K562 (cell line): ENCODE results near the gene MAP3K2. TPM values are rescaled to one million over a fixed set of nuclear protein-coding genes. Genes with fewer than 3 reads are reported as not detected.

ENCODE experiments used
- ATAC-seq: fragments of 200-7000 bp; cut with Tn5 transposase; 3 replicates; pipeline ENCODE4 v1.9.1; 2020; ENCODE audit warnings: moderate library complexity
- BruUV-seq: library from RNA; stranded (reverse); fragments of 400-500 nt; replicated peaks from 2 replicates; lab custom pipeline; 2021; lab: Mats Ljungman, UMichigan
- CTCF ChIA-PET: fragments of 300-600 bp; formaldehyde crosslinking; extraction: SDS; loops from one replicate; lab custom pipeline; 2021; ENCODE audit warnings: low intra/inter-chr PET ratio; lab: Yijun Ruan, JAX
- POLR2A ChIA-PET: fragments of 300-600, 350-650 bp; sonication (Branson Sonifier 250); formaldehyde crosslinking; extraction: SDS; loops from one replicate; lab custom pipeline; 2021; ENCODE audit warnings: antibody characterized with exemption, inconsistent platforms; lab: Yijun Ruan, JAX
- DNase-seq, 4 experiments: peaks; one replicate each; pipeline versions ENCODE4 v3.0.0 to v3.0.0-alpha.2; 2011 to 2018; ENCODE audit warnings: low spot score in 3 of 4, mixed read lengths in 3 of 4; ENCODE audit errors: extremely low read depth in 1 of 4
- FAIRE-seq: peaks from 2 replicates; lab custom pipeline; 2011; peaks lifted over from hg19 to GRCh38; lab: Jason Lieb, UNC
- H2AFZ ChIP-seq: 2 replicates; pipeline ENCODE4 v1.6.0; 2011; ENCODE audit warnings: low read depth, low read length, control low read depth, inconsistent platforms
- H3K27ac ChIP-seq: fragments of 200-600 bp; 3 replicates; pipeline ENCODE4 v1.8.0; 2011; ENCODE audit warnings: low read depth, mild to moderate bottlenecking, control low read depth, inconsistent platforms, low read length, moderate library complexity, mixed read lengths; ENCODE audit errors: extremely low read depth
- H3K27me3 ChIP-seq, 2 experiments: fragments of 300-600 bp in 1 of 2; 2 replicates in 1 of 2; 3 replicates in 1 of 2; pipeline versions ENCODE4 v1.6.0 to v1.8.0; 2011; ENCODE audit warnings: inconsistent platforms in 2 of 2, low read length in 2 of 2, mild to moderate bottlenecking in 1 of 2, mixed read lengths in 1 of 2, moderate library complexity in 1 of 2; ENCODE audit not compliant: control insufficient read depth in 2 of 2, insufficient read depth in 2 of 2
- H3K36me3 ChIP-seq: fragments of 300-600 bp; 3 replicates; pipeline ENCODE4 v1.8.0; 2011; ENCODE audit warnings: mild to moderate bottlenecking, low read length, inconsistent platforms; ENCODE audit not compliant: control insufficient read depth, insufficient read depth
- H3K4me1 ChIP-seq, 2 experiments: fragments of 200-600 bp in 1 of 2; replicated peaks in 1 of 2; 2 replicates in 1 of 2; 3 replicates in 1 of 2; pipeline versions ENCODE4 v1.5.1 to v1.8.0; 2011; ENCODE audit warnings: inconsistent platforms in 2 of 2, low read length in 2 of 2, mild to moderate bottlenecking in 1 of 2, mixed read lengths in 1 of 2, moderate library complexity in 1 of 2; ENCODE audit not compliant: control insufficient read depth in 2 of 2, insufficient read depth in 2 of 2
- H3K4me2 ChIP-seq: 2 replicates; pipeline ENCODE4 v1.6.1; 2011; ENCODE audit warnings: low read length, control low read depth, inconsistent platforms, mixed read lengths; ENCODE audit not compliant: insufficient read depth
- H3K4me3 ChIP-seq: fragments of 200-600 bp; sonication (generic), shearing (Covaris generic); 2 replicates; pipeline ENCODE4 v1.5.1; 2016; ENCODE audit warnings: control low read depth, inconsistent platforms
- H3K79me2 ChIP-seq: fragments of 200-600 bp; 3 replicates; pipeline ENCODE4 v1.8.0; 2011; ENCODE audit warnings: low read length, inconsistent platforms; ENCODE audit not compliant: control insufficient read depth, insufficient read depth
- H3K9ac ChIP-seq, 2 experiments: 2 replicates each; pipeline versions ENCODE4 v1.6.0 to v1.6.1; 2011; ENCODE audit warnings: low read depth in 2 of 2, low read length in 2 of 2, control low read depth in 1 of 2, inconsistent platforms in 1 of 2, mild to moderate bottlenecking in 1 of 2, mixed read lengths in 1 of 2; ENCODE audit not compliant: insufficient read depth in 1 of 2
- H3K9me1 ChIP-seq: one replicate; pipeline ENCODE4 v1.6.0; 2011; ENCODE audit warnings: inconsistent platforms, mild to moderate bottlenecking, low read length, moderate library complexity; ENCODE audit not compliant: control insufficient read depth, insufficient read depth
- H3K9me3 ChIP-seq: replicated peaks from 2 replicates; pipeline ENCODE4 v1.5.1; 2011; ENCODE audit warnings: low read depth, low read length, inconsistent platforms; ENCODE audit not compliant: control insufficient read depth, insufficient read depth
- H4K20me1 ChIP-seq: replicated peaks from 2 replicates; pipeline ENCODE4 v1.6.1; 2011; ENCODE audit warnings: low read length, inconsistent platforms, mixed read lengths; ENCODE audit not compliant: control insufficient read depth, insufficient read depth
- KLF13 ChIP-seq: fragments of 450-650 bp; IDR thresholded peaks from 2 replicates; pipeline ENCODE4 v1.6.1; 2016; ENCODE audit warnings: missing genetic modification characterization, low read depth, mild to moderate bottlenecking, missing compliant biosample characterization, moderate library complexity, borderline replicate concordance
- PRMT5 ChIP-seq: sonication (generic); formaldehyde crosslinking; IDR thresholded peaks from 2 replicates; pipeline ENCODE4 v1.5.0; 2020; ENCODE audit warnings: missing genetic modification reagents
- SREBF1 ChIP-seq: fragments of 150-350 bp; IDR thresholded peaks from 2 replicates; pipeline ENCODE4 v1.6.1; 2014; ENCODE audit warnings: antibody characterized with exemption, low read depth, low read length, borderline replicate concordance
- ZNF175 ChIP-seq: fragments of 200-800 bp; sonication (Bioruptor generic); IDR thresholded peaks from 2 replicates; pipeline ENCODE4 v1.6.1; 2016; ENCODE audit warnings: low read depth, mild to moderate bottlenecking, missing genetic modification characterization, missing compliant biosample characterization
- ZNF699 ChIP-seq: fragments of 250-450 bp; sonication (Bioruptor Pico); IDR thresholded peaks from 2 replicates; pipeline ENCODE4 v1.8.0; 2021; ENCODE audit warnings: mild to moderate bottlenecking, moderate library complexity; ENCODE audit not compliant: insufficient replicate concordance
- ZNF79 ChIP-seq: fragments of 250-450 bp; sonication (Bioruptor Pico); IDR thresholded peaks from 2 replicates; pipeline ENCODE4 v1.4.0; 2020; ENCODE audit warnings: low read depth, mild to moderate bottlenecking, moderate library complexity
- WGBS: fragments of 100-300 bp; shearing (Covaris generic); methylation state at CpG from one replicate; pipeline ENCODE4 v1.1.6; 2016; ENCODE audit warnings: low coverage, mixed read lengths; ENCODE audit not compliant: insufficient coverage; ENCODE audit errors: missing lambda C conversion rate; 5-methylcytosine and 5-hydroxymethylcytosine counted together
- in situ Hi-C: fragments of 300-500 bp; cut with MboI; formaldehyde crosslinking; loops from 4 replicates; pipeline ENCODE4 v1.15.0; 2018; ENCODE audit warnings: inconsistent platforms, mixed read lengths
- intact Hi-C: fragments of 100-400 bp; cut with micrococcal nuclease; formaldehyde crosslinking; loops from 2 replicates; pipeline ENCODE4 v1.14.2; 2022
- polyA plus RNA-seq, 8 experiments: library from polyadenylated mRNA; depleted of rRNA in 4 of 8; stranded (reverse) in 5 of 8; unstranded in 3 of 8; fragments of >200 nt; fragmentation: Nextera tagmentation in 2 of 8; fragmentation: Illumina TruSeq in 1 of 8; extraction: Ambion mirVana in 2 of 8; extraction: Trizol in 1 of 8; gene quantifications; 2 replicates each; pipeline versions ENCODE4 v1.2.1 to v1.2.3, GENCODE V29; 2011 to 2014; ENCODE audit warnings: inconsistent platforms in 1 of 8, missing spikeins in 1 of 8
- total RNA-seq, 7 experiments: library from RNA; depleted of rRNA in 6 of 7; stranded (reverse); fragments of >200 nt in 6 of 7; fragmentation: Illumina TruSeq in 2 of 7; extraction: Trizol in 2 of 7; gene quantifications; 2 replicates each; pipeline versions ENCODE4 v1.2.1 to v1.2.3, GENCODE V29; 2011 to 2021; ENCODE audit warnings: low replicate concordance in 1 of 7
- TF ChIP-seq, protein P1 (sequence below): sonication (generic); formaldehyde crosslinking; IDR thresholded peaks from 2 replicates; pipeline ENCODE4 v1.8.0; 2022; ENCODE audit warnings: mild to moderate bottlenecking, missing genetic modification reagents, borderline replicate concordance
- TF ChIP-seq, protein P2 (sequence below): fragments of 250-450 bp; sonication (Bioruptor Pico); IDR thresholded peaks from 2 replicates; pipeline ENCODE4 v1.8.0; 2021; ENCODE audit warnings: moderate library complexity, mild to moderate bottlenecking, inconsistent platforms
- TF ChIP-seq, protein P3 (sequence below): sonication (generic); IDR thresholded peaks from 2 replicates; pipeline ENCODE4 v1.6.1; 2016

The MAP3K2 gene
- total and polyA plus RNA-seq, 9 of the 15 experiments (the other 6 are each of a cell fraction or from before 2014, with no cell fraction given) = 1.2 to 14.2 (median 5.7) TPM

DNA sequence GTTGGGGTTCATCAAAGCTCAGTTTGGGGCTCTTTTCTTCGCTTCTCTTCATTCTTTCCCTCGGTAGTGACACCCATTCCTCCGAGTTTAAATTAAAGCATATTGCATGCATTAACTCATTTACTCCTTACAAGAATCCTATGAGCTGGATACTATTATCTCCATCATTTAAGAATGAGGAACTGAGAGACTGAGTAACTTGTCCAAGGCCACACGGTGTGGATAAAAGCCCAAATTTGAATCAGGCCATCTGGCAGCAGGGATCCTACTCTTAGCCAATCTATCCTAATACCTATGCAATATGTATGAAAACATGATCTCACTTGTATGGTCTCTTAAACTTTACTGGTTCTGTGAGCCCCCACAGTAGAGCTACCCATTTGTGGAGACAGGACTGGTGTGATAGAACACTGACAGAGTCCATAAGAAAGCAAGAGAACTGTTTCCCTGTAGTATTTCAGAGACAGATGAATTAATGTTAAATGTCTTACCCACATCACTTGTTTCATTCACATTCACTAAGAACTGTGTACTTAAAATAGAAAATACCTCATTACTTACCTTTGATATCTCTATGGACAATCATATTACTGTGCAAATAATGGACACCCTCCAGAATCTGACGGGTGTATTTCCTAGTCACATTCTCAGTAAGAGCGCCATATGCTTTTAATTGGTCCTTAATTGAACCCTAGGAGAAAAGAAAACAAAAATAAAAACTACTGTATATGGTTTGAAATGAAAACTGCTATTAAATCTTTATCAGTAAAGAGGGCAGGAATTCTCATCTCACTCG, 73.4 kb downstream of the MAP3K2 start (continued):
- TF ChIP-seq ZNF699 (CRISPR knock-in tag) = no peak

DNA sequence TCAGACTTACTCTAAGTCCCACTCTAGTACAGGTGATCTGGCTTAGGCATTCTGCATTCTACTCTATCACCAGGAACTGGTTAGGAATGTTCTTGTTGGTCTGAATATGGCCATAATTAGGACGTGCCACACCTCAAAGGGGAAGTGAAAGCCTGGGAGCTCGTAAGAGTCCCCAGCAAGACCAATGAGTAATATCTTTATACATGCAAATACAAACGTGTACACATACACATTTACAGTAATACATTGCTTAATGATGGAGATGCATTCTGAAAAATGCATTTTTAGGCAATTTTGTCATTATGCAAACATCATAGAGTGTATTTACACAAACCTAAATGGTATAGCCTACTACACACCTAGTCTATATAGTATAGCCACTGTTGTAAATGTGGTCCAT, 74.4 kb downstream of the MAP3K2 start:
- Histone ChIP-seq H3K27me3 (no peaks in the 10 kb centered on the region), H2AFZ (no peak overlapping the region), H3K27ac (no peak overlapping the region), H3K36me3 (peaks cover 54% of the 10 kb centered on the region), H3K4me3 (no peak overlapping the region), H3K4me2 (no peak overlapping the region), H3K79me2 (no peaks in the 10 kb centered on the region), H3K9ac (no peak overlapping the region), H3K9me1 (no peaks in the 10 kb centered on the region), H3K4me1 (no peaks in the 10 kb centered on the region), H4K20me1 (no peaks in the 10 kb centered on the region), H3K9me3 (no peaks in the 10 kb centered on the region)
- 63% methylated on average over 3 of the region's 3 CpGs for WGBS
- FAIRE-seq = no peak
- ChIA-PET POLR2A (interaction anchor here (0.6 kb wide), 2 partner anchors 12 to 32 kb away, joined by 3 read pairs; no protein-coding TSS in a partner anchor), CTCF (no interaction called here)
- TF ChIP-seq, protein P1, sequence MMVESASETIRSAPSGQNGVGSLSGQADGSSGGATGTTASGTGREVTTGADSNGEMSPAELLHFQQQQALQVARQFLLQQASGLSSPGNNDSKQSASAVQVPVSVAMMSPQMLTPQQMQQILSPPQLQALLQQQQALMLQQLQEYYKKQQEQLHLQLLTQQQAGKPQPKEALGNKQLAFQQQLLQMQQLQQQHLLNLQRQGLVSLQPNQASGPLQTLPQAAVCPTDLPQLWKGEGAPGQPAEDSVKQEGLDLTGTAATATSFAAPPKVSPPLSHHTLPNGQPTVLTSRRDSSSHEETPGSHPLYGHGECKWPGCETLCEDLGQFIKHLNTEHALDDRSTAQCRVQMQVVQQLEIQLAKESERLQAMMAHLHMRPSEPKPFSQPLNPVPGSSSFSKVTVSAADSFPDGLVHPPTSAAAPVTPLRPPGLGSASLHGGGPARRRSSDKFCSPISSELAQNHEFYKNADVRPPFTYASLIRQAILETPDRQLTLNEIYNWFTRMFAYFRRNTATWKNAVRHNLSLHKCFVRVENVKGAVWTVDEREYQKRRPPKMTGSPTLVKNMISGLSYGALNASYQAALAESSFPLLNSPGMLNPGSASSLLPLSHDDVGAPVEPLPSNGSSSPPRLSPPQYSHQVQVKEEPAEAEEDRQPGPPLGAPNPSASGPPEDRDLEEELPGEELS = no peak
- TF ChIP-seq, protein P2, sequence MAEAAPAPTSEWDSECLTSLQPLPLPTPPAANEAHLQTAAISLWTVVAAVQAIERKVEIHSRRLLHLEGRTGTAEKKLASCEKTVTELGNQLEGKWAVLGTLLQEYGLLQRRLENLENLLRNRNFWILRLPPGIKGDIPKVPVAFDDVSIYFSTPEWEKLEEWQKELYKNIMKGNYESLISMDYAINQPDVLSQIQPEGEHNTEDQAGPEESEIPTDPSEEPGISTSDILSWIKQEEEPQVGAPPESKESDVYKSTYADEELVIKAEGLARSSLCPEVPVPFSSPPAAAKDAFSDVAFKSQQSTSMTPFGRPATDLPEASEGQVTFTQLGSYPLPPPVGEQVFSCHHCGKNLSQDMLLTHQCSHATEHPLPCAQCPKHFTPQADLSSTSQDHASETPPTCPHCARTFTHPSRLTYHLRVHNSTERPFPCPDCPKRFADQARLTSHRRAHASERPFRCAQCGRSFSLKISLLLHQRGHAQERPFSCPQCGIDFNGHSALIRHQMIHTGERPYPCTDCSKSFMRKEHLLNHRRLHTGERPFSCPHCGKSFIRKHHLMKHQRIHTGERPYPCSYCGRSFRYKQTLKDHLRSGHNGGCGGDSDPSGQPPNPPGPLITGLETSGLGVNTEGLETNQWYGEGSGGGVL (CRISPR knock-in tag) = no peak
- TF ChIP-seq SREBF1 (no peak), ZNF79 (no peak), PRMT5 (CRISPR knock-in tag) (no peak), ZNF175 (no peak), KLF13 (tag) (no peak)
- TF ChIP-seq, protein P3, sequence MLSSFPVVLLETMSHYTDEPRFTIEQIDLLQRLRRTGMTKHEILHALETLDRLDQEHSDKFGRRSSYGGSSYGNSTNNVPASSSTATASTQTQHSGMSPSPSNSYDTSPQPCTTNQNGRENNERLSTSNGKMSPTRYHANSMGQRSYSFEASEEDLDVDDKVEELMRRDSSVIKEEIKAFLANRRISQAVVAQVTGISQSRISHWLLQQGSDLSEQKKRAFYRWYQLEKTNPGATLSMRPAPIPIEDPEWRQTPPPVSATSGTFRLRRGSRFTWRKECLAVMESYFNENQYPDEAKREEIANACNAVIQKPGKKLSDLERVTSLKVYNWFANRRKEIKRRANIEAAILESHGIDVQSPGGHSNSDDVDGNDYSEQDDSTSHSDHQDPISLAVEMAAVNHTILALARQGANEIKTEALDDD = no peak
- no peak for ATAC-seq
- intact Hi-C loops (no loop called here), in situ Hi-C loops (no loop called here)
- no peak for DNase-seq
- BruUV-seq = no TSS peak
